Spleen (tissue), 11 donors: ENCODE results near the gene IL1RL1. TPM values are rescaled to one million over a fixed set of nuclear protein-coding genes. Genes with fewer than 3 reads are reported as not detected.

Experiments used
- DNase-seq: peaks from one replicate; pipeline ENCODE4 v3.0.0-alpha.2; 2020
- H3K27ac ChIP-seq, 8 donors: fragments of 200-600 bp; sonication (generic) in 7 of 8; 1 replicate in 4 of 8; 2 replicates in 4 of 8; pipeline versions ENCODE4 v1.5.0 to v1.8.0; 2016 to 2021; ENCODE audit warnings: inconsistent platforms in 4 of 8, mild to moderate bottlenecking in 4 of 8, moderate library complexity in 1 of 8
- H3K27me3 ChIP-seq, 7 donors: fragments of 200-600 bp; sonication (generic) in 6 of 7; replicated peaks in 1 of 7; 1 replicate in 4 of 7; 2 replicates in 3 of 7; pipeline versions ENCODE4 v1.5.0 to v1.8.0; 2016 to 2021; ENCODE audit warnings: inconsistent platforms in 3 of 7, mild to moderate bottlenecking in 1 of 7
- H3K36me3 ChIP-seq, 6 donors: fragments of 200-600 bp; sonication (generic) in 5 of 6; 1 replicate in 4 of 6; 2 replicates in 2 of 6; pipeline versions ENCODE4 v1.5.0 to v1.8.0; 2016 to 2021; ENCODE audit warnings: inconsistent platforms in 2 of 6
- H3K4me1 ChIP-seq, 6 donors: fragments of 200-600 bp; sonication (generic) in 5 of 6; 1 replicate in 3 of 6; 2 replicates in 3 of 6; pipeline versions ENCODE4 v1.5.0 to v1.8.0; 2016 to 2021; ENCODE audit warnings: inconsistent platforms in 3 of 6
- H3K4me3 ChIP-seq, 8 donors: fragments of 200-600 bp; sonication (generic) in 7 of 8; 1 replicate in 4 of 8; 2 replicates in 4 of 8; pipeline versions ENCODE4 v1.5.0 to v1.8.0; 2016 to 2021; ENCODE audit warnings: inconsistent platforms in 4 of 8, mild to moderate bottlenecking in 4 of 8, moderate library complexity in 2 of 8
- H3K9me3 ChIP-seq, 8 donors: fragments of 200-600 bp; sonication (generic) in 7 of 8; 1 replicate in 4 of 8; 2 replicates in 4 of 8; pipeline versions ENCODE4 v1.5.0 to v1.8.0; 2016 to 2021; ENCODE audit warnings: inconsistent platforms in 4 of 8
- POLR2A ChIP-seq, 3 donors: fragments of 450-650 bp; IDR thresholded peaks; one replicate each; pipeline ENCODE4 v1.5.1; 2017; ENCODE audit warnings: antibody characterized with exemption in 3 of 3, mild to moderate bottlenecking in 1 of 3
- POLR2AphosphoS5 ChIP-seq, 3 donors: sonication (generic); formaldehyde crosslinking; IDR thresholded peaks; one replicate each; pipeline ENCODE4 v1.5.1; 2017; ENCODE audit warnings: antibody characterized with exemption in 3 of 3
- WGBS, 5 donors: extraction: QIAGEN DNeasy Blood & Tissue Kit in 3 of 5; methylation state at CpG; one replicate each; pipeline versions ENCODE4 v1.1.5 to v1.1.7; 2013 to 2018; 5-methylcytosine and 5-hydroxymethylcytosine counted together
- intact Hi-C: fragments of 100-400 bp; cut with DNase I; formaldehyde crosslinking; loops from one replicate; pipeline ENCODE4 v1.15.0; 2023; ENCODE audit warnings: low total_unique reads
- polyA plus RNA-seq, 3 donors: library from polyadenylated mRNA; stranded (reverse); fragments of 200-250 nt; gene quantifications; one replicate each; pipeline ENCODE4 v1.2.1, GENCODE V29; 2013
- total RNA-seq, 7 donors: library from RNA; depleted of rRNA in 3 of 7; stranded (reverse); fragments of >200 nt in 3 of 7; fragmentation: NEBNext Ultra II Directional in 4 of 7; extraction: Animal tissue kit (Norgen Biotek cat#: 25700) in 4 of 7; gene quantifications; one replicate each; pipeline versions ENCODE4 v1.1.0 to v1.2.1, GENCODE V29; 2016 to 2021
- TF ChIP-seq, protein P1 (sequence below), 11 experiments: fragments of 200-600 bp in 7 of 11; fragments of 450-650 bp in 4 of 11; sonication (generic) in 4 of 11; IDR thresholded peaks in 8 of 11; conservative IDR thresholded peaks in 3 of 11; 1 replicate in 7 of 11; 2 replicates in 4 of 11; pipeline versions ENCODE4 v1.4.0 to v1.8.0; 2016 to 2021; ENCODE audit warnings: antibody characterized with exemption in 11 of 11, inconsistent platforms in 4 of 11, mild to moderate bottlenecking in 1 of 11
- donor health status: healthy with polysubstance abuse.
- donor health status: DM: no; HTN: no; CAD: no; lungs with moderate emphysema.
- donor health status: DM: no; HTN: no; CAD: no.
- donor health status: Bipolar disorder and iron deficiency.
- donor health status: healthy.
- donor health status: DM: no; HTN: no; CAD: no.
- donor health status: DM: yes; HTN: yes; CAD: no.

Gene IL1RL1
- total and polyA plus RNA-seq, 10 donors, result 0.11 to 19.6 (median 1.6) TPM

DNA sequence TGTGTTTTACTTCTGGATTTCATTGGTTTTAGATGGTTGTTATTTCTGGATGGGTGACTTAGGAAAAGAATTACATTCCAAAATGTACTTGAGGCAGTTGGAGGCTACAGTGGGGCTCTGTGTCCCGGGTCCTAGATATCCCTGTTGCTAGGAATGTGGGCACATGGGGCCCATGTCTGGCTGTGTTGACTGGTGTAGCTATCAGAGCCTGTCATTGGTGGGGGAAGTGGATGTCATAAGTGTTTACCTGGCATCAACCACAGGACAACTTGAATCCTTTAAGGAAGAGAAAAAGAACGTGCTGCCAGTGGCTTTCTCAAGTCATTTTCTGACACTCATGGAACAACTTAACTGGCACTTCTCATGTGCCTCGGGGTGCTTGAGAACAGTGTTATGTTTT, 74.6 kb downstream of the IL1RL1 start:
- Histone ChIP-seq H3K9me3 (peaks cover 8 to 39% (median 35%) of the 10 kb centered on the region in 8 donors), H3K4me1 (peaks cover 0 to under 1% (median 0%) of the 10 kb centered on the region in 6 donors), H3K4me3 (no peak overlapping the region), H3K27ac (no peak overlapping the region), H3K27me3 (no peaks in the 10 kb centered on the region), H3K36me3 (peaks cover 0 to 93% (median 7%) of the 10 kb centered on the region in 6 donors)
- intact Hi-C loops, result no loop called here
- TF ChIP-seq POLR2AphosphoS5 (IDR thresholded peaks at IDR 0.05) (no peak), POLR2A (IDR thresholded peaks at IDR 0.05) (no peak)
- TF ChIP-seq, protein P1, sequence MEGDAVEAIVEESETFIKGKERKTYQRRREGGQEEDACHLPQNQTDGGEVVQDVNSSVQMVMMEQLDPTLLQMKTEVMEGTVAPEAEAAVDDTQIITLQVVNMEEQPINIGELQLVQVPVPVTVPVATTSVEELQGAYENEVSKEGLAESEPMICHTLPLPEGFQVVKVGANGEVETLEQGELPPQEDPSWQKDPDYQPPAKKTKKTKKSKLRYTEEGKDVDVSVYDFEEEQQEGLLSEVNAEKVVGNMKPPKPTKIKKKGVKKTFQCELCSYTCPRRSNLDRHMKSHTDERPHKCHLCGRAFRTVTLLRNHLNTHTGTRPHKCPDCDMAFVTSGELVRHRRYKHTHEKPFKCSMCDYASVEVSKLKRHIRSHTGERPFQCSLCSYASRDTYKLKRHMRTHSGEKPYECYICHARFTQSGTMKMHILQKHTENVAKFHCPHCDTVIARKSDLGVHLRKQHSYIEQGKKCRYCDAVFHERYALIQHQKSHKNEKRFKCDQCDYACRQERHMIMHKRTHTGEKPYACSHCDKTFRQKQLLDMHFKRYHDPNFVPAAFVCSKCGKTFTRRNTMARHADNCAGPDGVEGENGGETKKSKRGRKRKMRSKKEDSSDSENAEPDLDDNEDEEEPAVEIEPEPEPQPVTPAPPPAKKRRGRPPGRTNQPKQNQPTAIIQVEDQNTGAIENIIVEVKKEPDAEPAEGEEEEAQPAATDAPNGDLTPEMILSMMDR (IDR thresholded peaks at IDR 0.05 in 8 of 11, conservative IDR thresholded peaks at IDR 0.05 in 3 of 11), result no peak
- DNase-seq, result no peak
- 89 to 95% (median 92%) methylated on average over 3 of the region's 3 CpGs for WGBS, 5 donors

DNA sequence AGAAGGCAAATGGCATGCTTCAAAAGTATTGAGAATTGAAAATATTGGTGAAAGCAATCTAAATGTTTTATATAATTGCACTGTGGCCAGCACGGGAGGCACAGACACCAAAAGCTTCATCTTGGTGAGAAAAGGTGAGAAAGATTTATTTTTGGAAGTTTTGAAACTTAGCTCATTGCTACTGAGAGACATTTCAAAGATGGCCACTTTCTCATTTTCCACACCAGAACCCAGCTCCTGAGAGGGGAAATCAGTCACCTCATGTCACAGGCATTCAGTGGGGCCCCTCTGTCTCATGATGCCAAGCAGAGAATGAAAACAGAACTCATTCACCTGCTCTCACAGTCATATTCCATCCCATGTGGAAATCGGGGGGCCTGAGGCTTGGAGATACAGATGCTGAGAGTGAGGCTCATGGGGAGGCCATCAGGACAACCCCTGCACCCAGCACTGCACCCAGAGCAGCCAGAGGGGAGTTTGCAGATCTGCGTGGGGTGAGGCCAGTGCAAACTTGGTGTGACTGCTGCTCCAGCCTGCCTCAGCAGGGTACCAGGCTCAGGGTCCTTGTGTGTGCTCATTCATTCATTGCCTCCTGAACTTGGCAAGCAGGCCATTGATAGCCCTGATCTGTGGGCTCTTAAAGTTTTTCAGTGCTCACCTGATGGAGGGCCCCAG, 75.6 kb downstream of the IL1RL1 start:
- Histone ChIP-seq H3K4me3 (no peak overlapping the region), H3K27me3 (no peaks in the 10 kb centered on the region), H3K9me3 (peaks cover 8 to 36% (median 31%) of the 10 kb centered on the region in 8 donors), H3K4me1 (peaks cover 0 to 10% (median 0%) of the 10 kb centered on the region in 6 donors), H3K36me3 (peaks cover 0 to 85% (median 6%) of the 10 kb centered on the region in 6 donors), H3K27ac (no peak overlapping the region)
- 90 to 95% (median 91%) methylated on average over 2 to 3 of the region's 3 CpGs for WGBS, 5 donors
- TF ChIP-seq POLR2A (IDR thresholded peaks at IDR 0.05), result no peak
- TF ChIP-seq POLR2AphosphoS5 (IDR thresholded peaks at IDR 0.05), result no peak
- TF ChIP-seq, protein P1 (IDR thresholded peaks at IDR 0.05 in 8 of 11, conservative IDR thresholded peaks at IDR 0.05 in 3 of 11), result no peak
- DNase-seq, result no peak
- intact Hi-C loops, result no loop called here

DNA sequence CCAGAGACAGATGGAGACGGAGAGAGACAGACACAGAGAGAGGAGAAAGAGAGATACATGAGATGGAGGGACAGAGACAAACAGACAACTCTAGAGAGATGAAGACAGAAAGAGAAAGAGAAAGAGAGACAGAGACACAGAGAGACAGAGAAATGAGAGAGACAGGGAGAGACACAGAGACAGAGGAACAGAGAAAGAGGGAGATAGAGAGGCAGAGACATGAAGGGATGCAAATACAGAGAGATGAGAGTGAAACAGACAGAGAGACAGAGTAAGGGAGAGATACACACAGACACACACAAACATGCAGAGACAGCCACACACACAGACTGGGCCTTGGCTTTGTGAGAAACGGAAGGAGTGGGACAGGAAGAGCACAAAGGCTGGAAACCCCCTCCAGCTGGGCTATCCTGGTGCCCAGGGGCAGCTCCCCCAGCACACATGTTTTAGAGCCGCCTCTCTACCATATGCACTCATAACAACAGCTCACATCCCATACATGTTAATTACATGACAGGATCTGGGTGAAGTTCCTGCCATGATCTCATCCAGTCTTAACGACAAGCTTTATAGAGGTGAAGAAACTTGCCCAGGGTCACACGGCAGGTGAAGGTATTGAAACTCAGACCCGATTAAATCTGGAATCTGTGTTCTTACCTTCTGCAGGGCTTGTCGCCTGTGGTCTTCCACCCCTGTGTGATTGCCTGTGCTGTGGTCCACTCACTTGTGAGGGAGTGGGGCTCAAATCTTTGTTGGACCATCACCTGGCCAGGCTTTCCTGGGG, 76.6 kb downstream of the IL1RL1 start:
- peaks cover 8 to 27% (median 22%) of the 10 kb centered on the region in 8 donors for H3K9me3 ChIP-seq
- intact Hi-C loops, result no loop called here
- no peaks in the 10 kb centered on the region for H3K27me3 ChIP-seq
- no peak overlapping the region for H3K4me3 ChIP-seq
- peaks cover 0 to 10% (median 0%) of the 10 kb centered on the region in 6 donors for H3K4me1 ChIP-seq
- no peak for DNase-seq
- H3K36me3 ChIP-seq, result peaks cover 0 to 75% (median 3%) of the 10 kb centered on the region in 6 donors
- TF ChIP-seq, protein P1 (IDR thresholded peaks at IDR 0.05 in 8 of 11, conservative IDR thresholded peaks at IDR 0.05 in 3 of 11), result no peak
- TF ChIP-seq POLR2A (IDR thresholded peaks at IDR 0.05) (no peak), POLR2AphosphoS5 (IDR thresholded peaks at IDR 0.05) (no peak)
- no peak overlapping the region for H3K27ac ChIP-seq
- 85 to 91% (median 88%) methylated on average over 7 of the region's 7 CpGs for WGBS, 5 donors

DNA sequence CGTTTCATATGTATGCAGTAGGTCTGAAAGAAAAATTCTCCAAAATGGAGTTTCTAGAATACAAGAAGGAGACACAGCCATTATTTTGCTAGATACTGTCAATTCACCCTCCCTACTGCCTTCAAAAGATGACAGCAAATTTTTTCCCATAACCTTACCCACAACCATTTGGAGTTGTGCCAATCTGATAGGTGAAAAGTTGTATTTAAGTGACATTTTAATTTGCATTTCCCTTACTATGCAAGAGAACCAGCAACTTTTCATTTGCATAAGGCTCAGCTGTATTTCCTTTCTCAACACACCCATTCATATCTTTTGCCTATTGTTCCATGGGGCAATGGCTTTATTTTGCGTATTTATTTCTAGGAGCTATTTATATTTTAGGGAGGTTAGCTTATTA, 80.2 kb downstream of the IL1RL1 start:
- Histone ChIP-seq H3K27ac (no peak overlapping the region), H3K9me3 (no peaks in the 10 kb centered on the region), H3K4me1 (peaks cover 0 to 10% (median 0%) of the 10 kb centered on the region in 6 donors), H3K27me3 (no peaks in the 10 kb centered on the region), H3K36me3 (peaks cover 0 to 53% (median 0%) of the 10 kb centered on the region in 6 donors), H3K4me3 (no peak overlapping the region)
- intact Hi-C loops, result no loop called here
- no peak for DNase-seq
- WGBS, 5 donors, result 82 to 92% (median 89%) methylated on average over 2 of the region's 2 CpGs
- TF ChIP-seq, protein P1 (IDR thresholded peaks at IDR 0.05 in 8 of 11, conservative IDR thresholded peaks at IDR 0.05 in 3 of 11), result no peak
